NCI-H2196 (cell line): ENCODE data around the gene CTNND2.

Experiments used
- DNase-seq: peaks from one replicate; lab custom pipeline; 2025; ENCODE audit not compliant: unreplicated experiment; lab: John Stamatoyannopoulos, UW

The CTNND2 gene

GRCh38 chr5:11599499-11599898 is 304.7 kb downstream of the CTNND2 start:
- DNase-seq: no peak

- no peak for DNase-seq
These were observed 307.6 kb downstream of the CTNND2 start for GRCh38 chr5:11596657-11597071.

- DNase-seq: no peak
These were observed 308.1 kb downstream of the CTNND2 start for GRCh38 chr5:11596185-11596584.

GRCh38 chr5:11595045-11595444 is 309.2 kb downstream of the CTNND2 start:
- DNase-seq: no peak

GRCh38 chr5:11594021-11594420 is 310.2 kb downstream of the CTNND2 start:
- DNase-seq: no peak

GRCh38 chr5:11590475-11590874 is 313.8 kb downstream of the CTNND2 start:
- no peak for DNase-seq

- no peak for DNase-seq
These were observed 315.4 kb downstream of the CTNND2 start for GRCh38 chr5:11588803-11589202.

GRCh38 chr5:11584017-11584416 is 320.2 kb downstream of the CTNND2 start:
- no peak for DNase-seq

- DNase-seq: no peak
These were observed 324.9 kb downstream of the CTNND2 start for GRCh38 chr5:11579351-11579750.

- DNase-seq: no peak
These were observed 329.5 kb downstream of the CTNND2 start for GRCh38 chr5:11574787-11575186.

- no peak for DNase-seq
These were observed 330.9 kb downstream of the CTNND2 start for GRCh38 chr5:11573140-11573992.

- DNase-seq: no peak
These were observed 339.5 kb downstream of the CTNND2 start for GRCh38 chr5:11564706-11565105.

GRCh38 chr5:11563822-11564221 is 340.4 kb downstream of the CTNND2 start:
- DNase-seq: no peak

GRCh38 chr5:11560915-11561697 is 343.1 kb downstream of the CTNND2 start:
- no peak for DNase-seq

- DNase-seq: no peak
These were observed 347.2 kb downstream of the CTNND2 start for GRCh38 chr5:11557063-11557462.

GRCh38 chr5:11555171-11555570 is 349.1 kb downstream of the CTNND2 start:
- DNase-seq: no peak

GRCh38 chr5:11547730-11548129 is 356.5 kb downstream of the CTNND2 start:
- DNase-seq: no peak

GRCh38 chr5:11547140-11547539 is 357.1 kb downstream of the CTNND2 start:
- no peak for DNase-seq

- no peak for DNase-seq
These were observed 364.1 kb downstream of the CTNND2 start for GRCh38 chr5:11540112-11540511.

GRCh38 chr5:11531811-11532555 is 372.3 kb downstream of the CTNND2 start:
- no peak for DNase-seq

GRCh38 chr5:11528720-11529119 is 375.5 kb downstream of the CTNND2 start:
- DNase-seq: no peak
